K562 (cell line): ENCODE results near the gene SLC17A4. TPM values are rescaled to one million over a fixed set of nuclear protein-coding genes. Genes with fewer than 3 reads are reported as not detected.
A peak's percentile ranks its signal among the peaks of the same experiment; 100 is the strongest.

Experiments
- ATAC-seq: fragments of 200-7000 bp; cut with Tn5 transposase; 3 replicates; pipeline ENCODE4 v1.9.1; 2020; ENCODE audit warnings: moderate library complexity
- BruUV-seq: library from RNA; stranded (reverse); fragments of 400-500 nt; replicated peaks from 2 replicates; lab custom pipeline; 2021; lab: Mats Ljungman, UMichigan
- CTCF ChIA-PET: fragments of 300-600 bp; formaldehyde crosslinking; extraction: SDS; loops from one replicate; lab custom pipeline; 2021; ENCODE audit warnings: low intra/inter-chr PET ratio; lab: Yijun Ruan, JAX
- POLR2A ChIA-PET: fragments of 300-600, 350-650 bp; sonication (Branson Sonifier 250); formaldehyde crosslinking; extraction: SDS; loops from one replicate; lab custom pipeline; 2021; ENCODE audit warnings: antibody characterized with exemption, inconsistent platforms; lab: Yijun Ruan, JAX
- DNase-seq, 4 experiments: peaks; one replicate each; pipeline versions ENCODE4 v3.0.0 to v3.0.0-alpha.2; 2011 to 2018; ENCODE audit warnings: low spot score in 3 of 4, mixed read lengths in 3 of 4; ENCODE audit errors: extremely low read depth in 1 of 4
- FAIRE-seq: peaks from 2 replicates; lab custom pipeline; 2011; peaks lifted over from hg19 to GRCh38; lab: Jason Lieb, UNC
- H2AFZ ChIP-seq: 2 replicates; pipeline ENCODE4 v1.6.0; 2011; ENCODE audit warnings: low read depth, low read length, control low read depth, inconsistent platforms
- H3K27ac ChIP-seq: fragments of 200-600 bp; 3 replicates; pipeline ENCODE4 v1.8.0; 2011; ENCODE audit warnings: low read depth, mild to moderate bottlenecking, control low read depth, inconsistent platforms, low read length, moderate library complexity, mixed read lengths; ENCODE audit errors: extremely low read depth
- H3K27me3 ChIP-seq, 2 experiments: fragments of 300-600 bp in 1 of 2; 2 replicates in 1 of 2; 3 replicates in 1 of 2; pipeline versions ENCODE4 v1.6.0 to v1.8.0; 2011; ENCODE audit warnings: inconsistent platforms in 2 of 2, low read length in 2 of 2, mild to moderate bottlenecking in 1 of 2, mixed read lengths in 1 of 2, moderate library complexity in 1 of 2; ENCODE audit not compliant: control insufficient read depth in 2 of 2, insufficient read depth in 2 of 2
- H3K36me3 ChIP-seq: fragments of 300-600 bp; 3 replicates; pipeline ENCODE4 v1.8.0; 2011; ENCODE audit warnings: mild to moderate bottlenecking, low read length, inconsistent platforms; ENCODE audit not compliant: control insufficient read depth, insufficient read depth
- H3K4me1 ChIP-seq, 2 experiments: fragments of 200-600 bp in 1 of 2; replicated peaks in 1 of 2; 2 replicates in 1 of 2; 3 replicates in 1 of 2; pipeline versions ENCODE4 v1.5.1 to v1.8.0; 2011; ENCODE audit warnings: inconsistent platforms in 2 of 2, low read length in 2 of 2, mild to moderate bottlenecking in 1 of 2, mixed read lengths in 1 of 2, moderate library complexity in 1 of 2; ENCODE audit not compliant: control insufficient read depth in 2 of 2, insufficient read depth in 2 of 2
- H3K4me2 ChIP-seq: 2 replicates; pipeline ENCODE4 v1.6.1; 2011; ENCODE audit warnings: low read length, control low read depth, inconsistent platforms, mixed read lengths; ENCODE audit not compliant: insufficient read depth
- H3K4me3 ChIP-seq: fragments of 200-600 bp; sonication (generic), shearing (Covaris generic); 2 replicates; pipeline ENCODE4 v1.5.1; 2016; ENCODE audit warnings: control low read depth, inconsistent platforms
- H3K79me2 ChIP-seq: fragments of 200-600 bp; 3 replicates; pipeline ENCODE4 v1.8.0; 2011; ENCODE audit warnings: low read length, inconsistent platforms; ENCODE audit not compliant: control insufficient read depth, insufficient read depth
- H3K9ac ChIP-seq, 2 experiments: 2 replicates each; pipeline versions ENCODE4 v1.6.0 to v1.6.1; 2011; ENCODE audit warnings: low read depth in 2 of 2, low read length in 2 of 2, control low read depth in 1 of 2, inconsistent platforms in 1 of 2, mild to moderate bottlenecking in 1 of 2, mixed read lengths in 1 of 2; ENCODE audit not compliant: insufficient read depth in 1 of 2
- H3K9me1 ChIP-seq: one replicate; pipeline ENCODE4 v1.6.0; 2011; ENCODE audit warnings: inconsistent platforms, mild to moderate bottlenecking, low read length, moderate library complexity; ENCODE audit not compliant: control insufficient read depth, insufficient read depth
- H3K9me3 ChIP-seq: replicated peaks from 2 replicates; pipeline ENCODE4 v1.5.1; 2011; ENCODE audit warnings: low read depth, low read length, inconsistent platforms; ENCODE audit not compliant: control insufficient read depth, insufficient read depth
- H4K20me1 ChIP-seq: replicated peaks from 2 replicates; pipeline ENCODE4 v1.6.1; 2011; ENCODE audit warnings: low read length, inconsistent platforms, mixed read lengths; ENCODE audit not compliant: control insufficient read depth, insufficient read depth
- HEY1 ChIP-seq: fragments of 250-450 bp; sonication (Bioruptor Pico); IDR thresholded peaks from 2 replicates; pipeline ENCODE4 v1.5.0; 2020; ENCODE audit warnings: mild to moderate bottlenecking, moderate library complexity, borderline replicate concordance
- KDM4B ChIP-seq, 2 experiments: fragments of 450-650 bp in 1 of 2; sonication (generic) in 1 of 2; IDR thresholded peaks; 2 replicates each; pipeline ENCODE4 v1.6.1; 2016 to 2017; ENCODE audit warnings: borderline replicate concordance in 2 of 2, antibody characterized with exemption in 1 of 2, low read depth in 1 of 2, mild to moderate bottlenecking in 1 of 2
- RAD21 ChIP-seq, 2 experiments: fragments of 250-450 bp in 1 of 2; fragments of 450-650 bp in 1 of 2; sonication (Bioruptor Pico) in 1 of 2; formaldehyde crosslinking in 1 of 2; IDR thresholded peaks in 1 of 2; conservative IDR thresholded peaks in 1 of 2; 2 replicates each; pipeline versions ENCODE4 v1.4.0 to v1.8.0; 2020 to 2022; ENCODE audit warnings: mild to moderate bottlenecking in 2 of 2, moderate library complexity in 1 of 2
- ZKSCAN8 ChIP-seq: fragments of 200-800 bp; sonication (Bioruptor generic); IDR thresholded peaks from 2 replicates; pipeline ENCODE4 v1.6.1; 2016; ENCODE audit warnings: missing genetic modification characterization, missing compliant biosample characterization
- WGBS: fragments of 100-300 bp; shearing (Covaris generic); methylation state at CpG from one replicate; pipeline ENCODE4 v1.1.6; 2016; ENCODE audit warnings: low coverage, mixed read lengths; ENCODE audit not compliant: insufficient coverage; ENCODE audit errors: missing lambda C conversion rate; 5-methylcytosine and 5-hydroxymethylcytosine counted together
- in situ Hi-C: fragments of 300-500 bp; cut with MboI; formaldehyde crosslinking; loops from 4 replicates; pipeline ENCODE4 v1.15.0; 2018; ENCODE audit warnings: inconsistent platforms, mixed read lengths
- intact Hi-C: fragments of 100-400 bp; cut with micrococcal nuclease; formaldehyde crosslinking; loops from 2 replicates; pipeline ENCODE4 v1.14.2; 2022
- polyA plus RNA-seq, 8 experiments: library from polyadenylated mRNA; depleted of rRNA in 4 of 8; stranded (reverse) in 5 of 8; unstranded in 3 of 8; fragments of >200 nt; fragmentation: Nextera tagmentation in 2 of 8; fragmentation: Illumina TruSeq in 1 of 8; extraction: Ambion mirVana in 2 of 8; extraction: Trizol in 1 of 8; gene quantifications; 2 replicates each; pipeline versions ENCODE4 v1.2.1 to v1.2.3, GENCODE V29; 2011 to 2014; ENCODE audit warnings: inconsistent platforms in 1 of 8, missing spikeins in 1 of 8
- total RNA-seq, 7 experiments: library from RNA; depleted of rRNA in 6 of 7; stranded (reverse); fragments of >200 nt in 6 of 7; fragmentation: Illumina TruSeq in 2 of 7; extraction: Trizol in 2 of 7; gene quantifications; 2 replicates each; pipeline versions ENCODE4 v1.2.1 to v1.2.3, GENCODE V29; 2011 to 2021; ENCODE audit warnings: low replicate concordance in 1 of 7
- TF ChIP-seq, protein P1 (sequence below): IDR thresholded peaks from 2 replicates; pipeline ENCODE4 v1.6.1; 2012; ENCODE audit warnings: low read depth, low read length, improper control_type of control experiment, borderline replicate concordance
- TF ChIP-seq, protein P2 (sequence below): fragments of 450-650 bp; IDR thresholded peaks from 2 replicates; pipeline ENCODE4 v1.6.1; 2016
- TF ChIP-seq, protein P3 (sequence below): fragments of 250-450 bp; sonication (Bioruptor Pico); IDR thresholded peaks from 2 replicates; pipeline ENCODE4 v1.8.0; 2021; ENCODE audit warnings: mild to moderate bottlenecking, moderate library complexity
- TF ChIP-seq, protein P4 (sequence below), 2 experiments: IDR thresholded peaks in 1 of 2; conservative IDR thresholded peaks in 1 of 2; 2 replicates each; pipeline ENCODE4 v1.6.1; 2016; ENCODE audit warnings: low read depth in 2 of 2, mild to moderate bottlenecking in 1 of 2, missing compliant biosample characterization in 1 of 2, missing genetic modification characterization in 1 of 2, moderate library complexity in 1 of 2

SLC17A4 gene
- total and polyA plus RNA-seq, 9 of the 15 experiments (the other 6 are each of a cell fraction or from before 2014, with no cell fraction given), result not detected

DNA sequence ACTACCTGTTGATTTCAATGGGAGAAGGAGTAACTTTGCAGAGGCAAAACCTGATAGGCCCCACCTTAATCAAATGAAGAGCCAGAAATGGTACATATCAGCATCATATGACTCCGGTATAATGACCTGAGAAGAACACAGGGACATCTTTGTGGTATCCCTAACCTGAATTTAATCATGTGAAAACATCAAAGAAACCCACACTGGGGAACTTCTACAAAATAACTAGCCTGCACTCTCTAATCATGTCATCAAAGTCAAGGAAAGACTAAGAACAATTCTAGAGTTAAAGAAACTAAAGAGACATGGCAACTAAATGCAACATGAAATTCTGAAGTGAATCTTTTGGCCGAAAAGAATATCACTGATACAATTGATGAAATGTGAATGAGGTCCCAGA, 34.9 kb downstream of the SLC17A4 start (continued):
- TF ChIP-seq, protein P1, sequence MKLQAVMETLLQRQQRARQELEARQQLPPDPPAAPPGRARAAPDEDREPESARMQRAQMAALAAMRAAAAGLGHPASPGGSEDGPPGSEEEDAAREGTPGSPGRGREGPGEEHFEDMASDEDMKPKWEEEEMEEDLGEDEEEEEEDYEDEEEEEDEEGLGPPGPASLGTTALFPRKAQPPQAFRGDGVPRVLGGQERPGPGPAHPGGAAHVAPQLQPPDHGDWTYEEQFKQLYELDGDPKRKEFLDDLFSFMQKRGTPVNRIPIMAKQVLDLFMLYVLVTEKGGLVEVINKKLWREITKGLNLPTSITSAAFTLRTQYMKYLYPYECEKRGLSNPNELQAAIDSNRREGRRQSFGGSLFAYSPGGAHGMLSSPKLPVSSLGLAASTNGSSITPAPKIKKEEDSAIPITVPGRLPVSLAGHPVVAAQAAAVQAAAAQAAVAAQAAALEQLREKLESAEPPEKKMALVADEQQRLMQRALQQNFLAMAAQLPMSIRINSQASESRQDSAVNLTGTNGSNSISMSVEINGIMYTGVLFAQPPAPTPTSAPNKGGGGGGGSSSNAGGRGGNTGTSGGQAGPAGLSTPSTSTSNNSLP, result no peak
- TF ChIP-seq ZKSCAN8, result no peak
- no peak for TF ChIP-seq HEY1 (CRISPR knock-in tag)

DNA sequence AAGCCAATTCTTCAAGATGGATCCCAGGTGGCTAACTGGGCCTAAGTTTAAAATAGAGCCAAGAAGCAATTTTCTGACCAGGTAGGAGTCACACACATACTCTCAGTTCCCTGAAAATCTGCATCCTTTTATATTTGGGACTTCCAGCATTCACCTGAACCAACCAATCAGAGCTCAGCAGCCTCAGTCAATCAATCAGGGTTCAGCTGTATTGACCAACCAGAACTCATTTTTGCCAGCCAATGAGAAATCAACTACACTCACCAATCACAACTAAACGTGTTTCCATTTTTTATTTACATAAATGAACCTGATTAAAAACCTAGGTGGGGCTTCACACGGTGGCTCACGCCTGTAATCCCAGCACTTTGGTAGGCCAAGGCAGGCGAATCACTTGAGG, 37.5 kb downstream of the SLC17A4 start:
- H4K20me1 ChIP-seq, result no peaks in the 10 kb centered on the region; the same call in 1 of the 2 replicates
- no TSS peak for BruUV-seq
- ATAC-seq, result no peak; the same call in 2 of the 3 replicates
- in situ Hi-C loops (no loop called here), intact Hi-C loops (no loop called here)
- H3K4me2 ChIP-seq, result no peak overlapping the region
- H3K9me1 ChIP-seq, result no peaks in the 10 kb centered on the region
- peak overlapping the region; percentile 4; the same call in 1 of the 2 replicates for H2AFZ ChIP-seq
- no peaks in the 10 kb centered on the region for H3K9me3 ChIP-seq
- H3K4me1 ChIP-seq, result no peaks in the 10 kb centered on the region
- no peak overlapping the region for H3K4me3 ChIP-seq
- H3K27me3 ChIP-seq, result no peaks in the 10 kb centered on the region; a peak in 1 of 5 replicates
- DNase-seq, result peak in 1 of 4 experiments; percentile 22
- ChIA-PET POLR2A (no interaction called here), CTCF (no interaction called here)
- H3K36me3 ChIP-seq, result no peaks in the 10 kb centered on the region
- no peak for FAIRE-seq
- H3K79me2 ChIP-seq, result no peaks in the 10 kb centered on the region
- WGBS, result under 1% methylated on average over 4 of the region's 4 CpGs
- H3K9ac ChIP-seq, result no peak overlapping the region
- no peak overlapping the region for H3K27ac ChIP-seq
- TF ChIP-seq RAD21 (CRISPR knock-in tag; conservative IDR thresholded peaks at IDR 0.05 in 1 of 2, IDR thresholded peaks at IDR 0.05 in 1 of 2) (no peak), KDM4B (IDR thresholded peaks at IDR 0.05; ENCODE audit: borderline replicate concordance in 2 of 2, low read depth in 1 of 2) (no peak)
- TF ChIP-seq, protein P2, sequence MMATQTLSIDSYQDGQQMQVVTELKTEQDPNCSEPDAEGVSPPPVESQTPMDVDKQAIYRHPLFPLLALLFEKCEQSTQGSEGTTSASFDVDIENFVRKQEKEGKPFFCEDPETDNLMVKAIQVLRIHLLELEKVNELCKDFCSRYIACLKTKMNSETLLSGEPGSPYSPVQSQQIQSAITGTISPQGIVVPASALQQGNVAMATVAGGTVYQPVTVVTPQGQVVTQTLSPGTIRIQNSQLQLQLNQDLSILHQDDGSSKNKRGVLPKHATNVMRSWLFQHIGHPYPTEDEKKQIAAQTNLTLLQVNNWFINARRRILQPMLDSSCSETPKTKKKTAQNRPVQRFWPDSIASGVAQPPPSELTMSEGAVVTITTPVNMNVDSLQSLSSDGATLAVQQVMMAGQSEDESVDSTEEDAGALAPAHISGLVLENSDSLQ, result peak; percentile 90
- TF ChIP-seq, protein P3, sequence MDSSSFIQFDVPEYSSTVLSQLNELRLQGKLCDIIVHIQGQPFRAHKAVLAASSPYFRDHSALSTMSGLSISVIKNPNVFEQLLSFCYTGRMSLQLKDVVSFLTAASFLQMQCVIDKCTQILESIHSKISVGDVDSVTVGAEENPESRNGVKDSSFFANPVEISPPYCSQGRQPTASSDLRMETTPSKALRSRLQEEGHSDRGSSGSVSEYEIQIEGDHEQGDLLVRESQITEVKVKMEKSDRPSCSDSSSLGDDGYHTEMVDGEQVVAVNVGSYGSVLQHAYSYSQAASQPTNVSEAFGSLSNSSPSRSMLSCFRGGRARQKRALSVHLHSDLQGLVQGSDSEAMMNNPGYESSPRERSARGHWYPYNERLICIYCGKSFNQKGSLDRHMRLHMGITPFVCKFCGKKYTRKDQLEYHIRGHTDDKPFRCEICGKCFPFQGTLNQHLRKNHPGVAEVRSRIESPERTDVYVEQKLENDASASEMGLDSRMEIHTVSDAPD (CRISPR knock-in tag), result no peak
- TF ChIP-seq, protein P4, sequence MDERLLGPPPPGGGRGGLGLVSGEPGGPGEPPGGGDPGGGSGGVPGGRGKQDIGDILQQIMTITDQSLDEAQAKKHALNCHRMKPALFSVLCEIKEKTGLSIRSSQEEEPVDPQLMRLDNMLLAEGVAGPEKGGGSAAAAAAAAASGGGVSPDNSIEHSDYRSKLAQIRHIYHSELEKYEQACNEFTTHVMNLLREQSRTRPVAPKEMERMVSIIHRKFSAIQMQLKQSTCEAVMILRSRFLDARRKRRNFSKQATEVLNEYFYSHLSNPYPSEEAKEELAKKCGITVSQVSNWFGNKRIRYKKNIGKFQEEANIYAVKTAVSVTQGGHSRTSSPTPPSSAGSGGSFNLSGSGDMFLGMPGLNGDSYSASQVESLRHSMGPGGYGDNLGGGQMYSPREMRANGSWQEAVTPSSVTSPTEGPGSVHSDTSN (CRISPR knock-in tag; IDR thresholded peaks at IDR 0.05; ENCODE audit: low read depth), result no peak
- TF ChIP-seq, protein P4 (tag; conservative IDR thresholded peaks at IDR 0.05; ENCODE audit: low read depth), result peak; percentile 33
